Activated CD8-positive, alpha-beta memory T cell treated with anti-CD3 and anti-CD28 coated beads for 4 hours (primary cell): ENCODE measurements around the gene CCDC110.
"Not testable (repeated sequence)": the region's sequence is repeated elsewhere in the genome, so short reads cannot be mapped to it uniquely, and the experiment has no call there.

Experiments
- DNase-seq, 2 donors: peaks; one replicate each; pipeline ENCODE4 v3.0.0-alpha.2; 2020; ENCODE audit warnings: low read depth in 2 of 2

The CCDC110 gene

GRCh38 chr4:185471235-185472102 lies at the start of gene CCDC110:
Gene CCDC110, minus strand, starts transcription at chr4:185471733. Its CDS starts 50 bp downstream, at chr4:185471683.
- peak; percentile 73 to 81 for DNase-seq

- DNase-seq, result no peak
Observed at GRCh38 chr4:185520119-185520518, 48.6 kb upstream of the CCDC110 start.

GRCh38 chr4:185518494-185518893 lies 47.0 kb upstream of the CCDC110 start:
- no peak for DNase-seq

GRCh38 chr4:185518069-185518468 lies 46.5 kb upstream of the CCDC110 start:
- DNase-seq, result no peak

GRCh38 chr4:185515248-185515647 lies 43.7 kb upstream of the CCDC110 start:
- DNase-seq, result no peak

GRCh38 chr4:185514182-185514697 lies 42.7 kb upstream of the CCDC110 start:
- DNase-seq, result no peak

- DNase-seq, result no peak
Observed at GRCh38 chr4:185513489-185514181, 42.1 kb upstream of the CCDC110 start.

- no peak for DNase-seq
Observed at GRCh38 chr4:185512516-185512915, 41.0 kb upstream of the CCDC110 start.

GRCh38 chr4:185511243-185511642 lies 39.7 kb upstream of the CCDC110 start:
- DNase-seq, result not testable (repeated sequence)

GRCh38 chr4:185510806-185511205 lies 39.3 kb upstream of the CCDC110 start:
- DNase-seq, result no peak

GRCh38 chr4:185508181-185508580 lies 36.6 kb upstream of the CCDC110 start:
- DNase-seq, result no peak

GRCh38 chr4:185506422-185506821 lies 34.9 kb upstream of the CCDC110 start:
- DNase-seq, result no peak

- no peak for DNase-seq
Observed at GRCh38 chr4:185504098-185505047, 32.8 kb upstream of the CCDC110 start.

GRCh38 chr4:185502386-185502785 lies 30.9 kb upstream of the CCDC110 start:
- DNase-seq, result no peak

- no peak for DNase-seq
Observed at GRCh38 chr4:185500576-185500975, 29.0 kb upstream of the CCDC110 start.

GRCh38 chr4:185500035-185500434 lies 28.5 kb upstream of the CCDC110 start:
- DNase-seq, result no peak

GRCh38 chr4:185488650-185489049 lies 17.1 kb upstream of the CCDC110 start:
- no peak for DNase-seq

- DNase-seq, result no peak
Observed at GRCh38 chr4:185481401-185481800, 9.9 kb upstream of the CCDC110 start.

- no peak for DNase-seq
Observed at GRCh38 chr4:185480016-185480732, 8.6 kb upstream of the CCDC110 start.

GRCh38 chr4:185479507-185479971 lies 8.0 kb upstream of the CCDC110 start:
- no peak for DNase-seq

GRCh38 chr4:185473247-185473646 lies 1.7 kb upstream of the CCDC110 start:
- DNase-seq, result no peak
